Glomerular visceral epithelial cell (primary cell): ENCODE results near the gene JSRP1.

Source experiments
- DNase-seq: peaks from one replicate; pipeline ENCODE4 v3.0.0-alpha.2; 2016; ENCODE audit errors: extremely low spot score

JSRP1 gene

GRCh38 chr19:2266183-2266993 lies 10.2 kb upstream of the JSRP1 start:
- peak; percentile 82 for DNase-seq

- DNase-seq, result no peak
Observed at GRCh38 chr19:2261438-2262172, 5.4 kb upstream of the JSRP1 start.

GRCh38 chr19:2260341-2260805 lies 4.2 kb upstream of the JSRP1 start:
- DNase-seq, result no peak

DNA sequence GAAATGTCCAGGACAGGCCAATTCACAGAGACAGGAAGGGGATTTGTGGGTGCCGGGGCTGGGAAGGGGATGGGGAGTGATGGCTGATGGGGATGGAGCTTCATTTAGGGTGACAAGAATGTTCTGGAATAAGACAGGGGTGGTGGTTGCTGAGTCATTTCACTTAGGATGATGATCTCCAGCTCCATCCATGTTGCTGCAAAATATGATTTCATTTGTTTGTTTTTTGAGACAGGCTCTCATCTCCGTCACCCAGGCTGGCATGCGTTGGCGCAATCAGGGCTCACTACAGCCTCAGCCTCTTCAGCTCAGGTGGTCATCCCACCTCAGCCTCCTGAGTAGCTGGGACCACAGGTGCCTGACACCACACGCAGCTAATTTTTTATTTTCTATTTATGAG lies 3.1 kb upstream of the JSRP1 start:
- DNase-seq, result no peak

DNA sequence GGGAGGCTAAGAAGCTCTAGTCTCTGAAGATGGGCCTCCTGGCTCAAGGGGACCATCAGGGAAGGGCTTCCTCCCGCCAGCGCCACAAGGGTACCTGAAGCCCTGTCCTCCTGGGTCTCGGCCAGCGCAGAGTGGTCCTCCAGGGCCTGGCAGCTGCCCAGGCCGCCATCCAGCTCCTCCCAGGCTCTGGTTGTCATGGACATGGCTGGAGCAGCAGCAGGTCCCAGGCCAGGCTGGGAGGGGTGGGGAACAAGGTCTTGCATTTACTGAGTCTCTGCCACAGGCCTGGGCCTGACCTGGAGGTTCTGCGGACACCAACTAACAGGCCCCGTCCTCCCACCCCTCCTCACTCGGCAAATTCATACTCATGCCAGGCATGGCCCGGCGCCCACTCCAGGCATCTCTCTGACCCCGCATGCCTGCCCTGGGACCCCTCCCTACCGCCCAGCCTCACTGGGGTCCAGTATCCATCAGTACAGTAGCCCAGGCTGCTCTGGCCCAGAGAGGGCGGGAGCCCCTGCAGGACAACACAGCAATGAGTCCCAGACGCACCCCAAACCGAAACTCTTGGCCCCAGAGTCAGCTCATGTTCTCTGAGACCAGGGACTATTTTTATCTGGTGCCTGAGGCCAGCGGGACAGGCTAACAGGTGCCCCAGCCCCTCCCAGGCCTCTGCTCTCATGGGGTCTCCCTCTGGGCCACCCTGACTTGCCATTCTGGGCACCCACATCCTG lies 938 bp downstream of the JSRP1 start:
- no peak for DNase-seq

- DNase-seq, result no peak
Observed at GRCh38 chr19:2254064-2254872, 1.9 kb downstream of the JSRP1 start.

DNA sequence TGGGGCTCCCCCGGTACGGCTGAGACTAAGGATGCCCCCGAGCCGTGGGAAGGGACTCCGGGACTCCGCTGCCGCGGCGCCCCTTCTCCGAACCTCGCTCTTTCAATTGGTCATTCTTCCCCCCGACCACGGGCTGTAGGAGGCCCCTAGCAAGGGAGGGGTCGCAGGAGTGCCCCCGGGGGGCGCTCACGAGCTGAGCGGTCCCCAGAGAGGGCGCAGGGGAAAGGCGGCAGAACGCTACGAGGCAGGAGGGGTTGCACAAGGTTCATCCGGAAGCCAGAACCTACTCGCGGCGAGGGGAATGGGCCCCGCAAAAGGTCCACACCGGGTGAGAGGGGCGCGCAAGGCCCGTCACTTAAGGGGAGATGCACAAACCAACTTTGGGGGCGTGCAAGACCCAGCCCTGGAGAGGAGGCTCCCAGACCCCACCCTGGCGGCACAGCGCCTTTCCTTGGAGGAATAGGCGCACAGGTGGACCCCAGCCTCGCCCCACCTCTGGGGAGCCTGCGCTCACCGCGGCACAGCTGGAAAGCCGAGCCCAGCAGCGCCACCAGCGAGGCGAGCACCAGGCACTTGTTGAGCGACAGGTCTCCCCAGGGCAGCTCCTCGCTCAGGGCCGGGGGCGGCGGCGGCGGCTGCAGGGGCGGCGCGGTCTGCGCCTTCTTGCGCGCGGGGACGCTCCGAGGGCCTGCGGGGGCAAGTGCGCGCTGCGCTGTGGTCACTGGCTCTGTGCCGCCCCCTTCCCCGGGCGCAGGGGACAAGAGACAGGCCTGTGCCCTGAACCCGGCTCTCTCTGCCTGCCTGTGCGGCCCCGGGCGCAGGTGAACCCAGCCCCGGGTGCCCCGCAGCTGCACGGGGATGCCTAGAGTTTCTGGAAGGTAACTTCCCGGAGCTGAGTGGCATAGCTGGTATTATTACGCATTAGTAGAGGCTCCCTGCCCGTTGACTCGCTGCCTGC lies 2.8 kb downstream of the JSRP1 start:
- DNase-seq, result no peak

- DNase-seq, result no peak
Observed at GRCh38 chr19:2252797-2253105, 3.5 kb downstream of the JSRP1 start.

DNA sequence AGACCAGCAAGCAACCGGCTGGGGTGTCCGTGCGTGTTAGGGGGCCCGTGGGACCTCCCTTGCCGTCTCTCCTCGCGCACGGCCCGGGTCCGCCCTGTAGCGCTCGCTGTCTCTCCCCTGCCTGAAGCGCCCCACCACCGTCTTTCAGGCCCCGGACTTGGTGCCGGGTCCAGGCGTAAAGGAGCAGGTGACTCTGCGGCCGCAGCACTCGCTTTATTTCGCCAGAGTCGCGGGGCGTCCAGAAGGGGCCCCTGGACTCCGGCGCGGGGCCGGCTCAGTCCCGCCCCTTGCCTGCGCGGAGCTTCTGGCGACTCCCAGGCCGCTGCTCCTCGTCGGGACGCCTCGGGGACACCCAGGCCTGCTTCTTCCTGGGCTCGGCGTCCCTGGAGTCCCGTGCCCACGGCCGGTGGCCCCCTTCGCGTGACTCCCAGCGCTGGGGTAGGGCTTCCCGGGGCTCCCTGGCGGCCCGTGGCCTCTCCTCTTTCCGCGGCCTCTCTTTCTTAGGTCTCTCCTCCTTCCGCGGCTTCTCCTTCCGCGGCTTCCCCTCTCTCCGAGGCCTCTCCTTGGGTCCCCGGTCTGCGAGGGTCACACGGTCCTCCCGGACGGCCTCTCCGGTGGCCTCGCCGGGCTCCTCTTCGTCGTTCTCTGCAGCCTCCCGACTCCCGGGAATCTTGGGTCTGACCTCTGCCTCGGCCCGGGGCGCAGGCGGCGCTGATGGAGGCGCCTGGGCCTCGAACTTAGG lies 4.0 kb downstream of the JSRP1 start:
- no peak for DNase-seq

DNA sequence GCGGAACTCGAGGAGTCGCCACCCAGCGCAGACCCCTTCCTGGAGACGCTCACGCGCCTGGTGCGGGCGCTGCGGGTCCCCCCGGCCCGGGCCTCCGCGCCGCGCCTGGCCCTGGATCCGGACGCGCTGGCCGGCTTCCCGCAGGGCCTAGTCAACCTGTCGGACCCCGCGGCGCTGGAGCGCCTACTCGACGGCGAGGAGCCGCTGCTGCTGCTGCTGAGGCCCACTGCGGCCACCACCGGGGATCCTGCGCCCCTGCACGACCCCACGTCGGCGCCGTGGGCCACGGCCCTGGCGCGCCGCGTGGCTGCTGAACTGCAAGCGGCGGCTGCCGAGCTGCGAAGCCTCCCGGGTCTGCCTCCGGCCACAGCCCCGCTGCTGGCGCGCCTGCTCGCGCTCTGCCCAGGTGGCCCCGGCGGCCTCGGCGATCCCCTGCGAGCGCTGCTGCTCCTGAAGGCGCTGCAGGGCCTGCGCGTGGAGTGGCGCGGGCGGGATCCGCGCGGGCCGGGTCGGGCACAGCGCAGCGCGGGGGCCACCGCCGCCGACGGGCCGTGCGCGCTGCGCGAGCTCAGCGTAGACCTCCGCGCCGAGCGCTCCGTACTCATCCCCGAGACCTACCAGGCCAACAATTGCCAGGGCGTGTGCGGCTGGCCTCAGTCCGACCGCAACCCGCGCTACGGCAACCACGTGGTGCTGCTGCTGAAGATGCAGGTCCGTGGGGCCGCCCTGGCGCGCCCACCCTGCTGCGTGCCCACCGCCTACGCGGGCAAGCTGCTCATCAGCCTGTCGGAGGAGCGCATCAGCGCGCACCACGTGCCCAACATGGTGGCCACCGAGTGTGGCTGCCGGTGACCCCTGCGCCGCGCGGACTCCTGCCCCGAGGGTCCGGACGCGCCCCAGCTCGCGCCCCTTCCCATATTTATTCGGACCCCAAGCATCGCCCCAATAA lies 4.8 kb downstream of the JSRP1 start:
- no peak for DNase-seq

- no peak for DNase-seq
Observed at GRCh38 chr19:2250766-2251105, 5.5 kb downstream of the JSRP1 start.

GRCh38 chr19:2249880-2250765 lies 6.1 kb downstream of the JSRP1 start:
- DNase-seq, result no peak

- DNase-seq, result no peak
Observed at GRCh38 chr19:2249010-2249866, 7.0 kb downstream of the JSRP1 start, which contains the start of gene AMH. TSS of gene AMH (plus strand) at chr19:2249323. CDS start at chr19:2249333, 10 bp downstream.

DNA sequence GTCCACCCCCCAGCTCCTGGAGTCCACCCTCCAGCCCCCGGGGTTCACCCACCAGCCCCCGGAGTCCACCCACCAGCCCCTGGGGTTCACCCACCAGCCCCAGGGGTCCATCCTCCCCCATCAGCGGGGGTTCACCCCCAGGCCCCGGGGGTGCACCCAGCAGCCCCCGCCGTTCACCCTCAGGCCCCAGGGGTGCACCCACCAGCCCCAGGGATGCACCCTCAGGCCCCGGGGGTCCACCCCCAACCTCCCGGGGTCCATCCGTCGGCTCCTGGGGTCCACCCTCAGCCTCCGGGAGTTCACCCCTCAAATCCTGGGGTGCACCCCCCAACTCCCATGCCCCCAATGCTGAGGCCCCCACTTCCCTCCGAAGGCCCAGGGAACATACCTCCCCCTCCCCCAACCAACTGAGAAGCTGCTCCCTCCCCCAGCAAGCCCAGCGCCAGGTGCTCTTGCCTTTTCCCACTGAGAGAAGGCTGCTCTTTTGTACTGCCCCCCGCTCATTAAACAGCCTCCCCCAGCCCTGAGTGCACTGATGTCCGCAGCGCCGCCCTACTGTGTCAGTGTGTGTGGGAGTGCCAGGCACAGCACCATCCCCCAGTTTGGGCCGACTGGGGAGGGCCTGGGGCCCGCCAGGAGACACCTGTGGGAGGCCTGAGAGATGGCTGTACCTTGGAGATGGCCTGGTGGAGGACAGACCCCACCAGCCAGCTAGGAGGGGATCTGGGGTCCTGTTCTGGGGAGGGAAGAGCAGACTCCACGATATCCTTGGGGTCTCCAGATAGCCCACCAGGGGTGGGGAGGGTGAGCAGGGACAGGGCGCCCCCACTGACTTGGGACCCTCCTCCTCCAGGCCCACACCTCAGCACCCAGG lies 7.8 kb downstream of the JSRP1 start:
- DNase-seq, result no peak

DNA sequence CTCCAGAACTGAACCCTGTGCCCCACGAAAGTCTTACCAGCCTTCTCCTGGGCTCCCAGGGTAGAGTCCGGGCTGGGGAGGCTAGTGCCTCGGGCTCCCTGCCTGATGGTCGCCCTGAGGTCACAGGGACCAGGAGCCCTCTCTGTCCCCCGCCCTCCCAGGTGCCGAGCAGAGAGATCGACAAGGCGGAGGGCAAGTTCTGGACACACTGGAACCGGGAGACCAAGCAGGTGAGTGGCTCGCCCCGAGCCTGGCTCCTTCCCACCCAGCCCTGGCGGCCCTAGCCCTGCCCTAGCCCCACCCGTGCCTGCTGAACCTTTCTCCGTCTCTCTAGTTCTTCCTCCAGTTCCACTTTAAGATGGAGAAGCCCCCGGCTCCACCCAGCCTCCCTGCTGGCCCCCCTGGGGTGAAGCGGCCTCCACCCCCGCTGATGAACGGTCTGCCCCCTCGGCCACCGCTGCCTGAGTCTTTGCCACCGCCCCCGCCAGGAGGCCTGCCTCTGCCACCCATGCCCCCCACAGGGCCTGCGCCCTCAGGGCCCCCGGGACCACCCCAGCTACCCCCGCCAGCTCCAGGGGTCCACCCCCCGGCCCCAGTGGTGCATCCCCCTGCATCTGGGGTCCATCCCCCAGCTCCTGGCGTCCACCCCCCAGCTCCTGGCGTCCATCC lies 8.7 kb downstream of the JSRP1 start:
- DNase-seq, result no peak
